ENCODE results near the gene SUMO4.

The SUMO4 gene

DNA sequence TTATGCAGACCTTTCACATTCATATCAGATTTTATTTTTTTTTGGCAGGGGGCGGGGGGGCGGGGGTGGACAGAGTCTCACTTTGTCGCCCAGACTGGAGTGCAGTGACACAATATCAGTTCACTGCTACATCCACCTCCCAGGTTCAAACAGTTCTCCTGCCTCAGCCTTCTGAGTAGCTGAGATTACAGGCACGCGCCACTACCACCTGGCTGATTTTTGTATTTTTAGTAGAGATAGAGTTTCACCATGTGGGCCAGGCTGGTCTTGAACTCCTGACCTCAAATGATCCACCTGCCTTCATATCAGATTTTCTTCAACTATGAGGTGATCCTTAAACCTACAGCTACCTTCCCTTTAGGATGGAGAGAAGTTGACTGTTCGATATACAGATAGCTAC is 8.0 kb upstream of the SUMO4 start:
- Histone ChIP-seq H3K27ac (ENCODE audit: low read depth, low read length) (no peak overlapping the region), H3K4me3 (ENCODE audit: low read depth, low read length) (no peak overlapping the region), H3K27me3 (ENCODE audit: control insufficient read depth, insufficient read depth, low read length) (no peaks in the 10 kb centered on the region), H3K9ac (ENCODE audit: low read depth, low read length) (no peak overlapping the region), H3K4me1 (ENCODE audit: control insufficient read depth, insufficient read depth, low read length) (peaks cover 4% of the 10 kb centered on the region; the same call in 1 of the 2 replicates), H3K36me3 (ENCODE audit: control insufficient read depth, insufficient read depth, low read length) (peaks cover 13% of the 10 kb centered on the region), H3K9me3 (ENCODE audit: control insufficient read depth, insufficient read depth, low read length) (no peaks in the 10 kb centered on the region)

DNA sequence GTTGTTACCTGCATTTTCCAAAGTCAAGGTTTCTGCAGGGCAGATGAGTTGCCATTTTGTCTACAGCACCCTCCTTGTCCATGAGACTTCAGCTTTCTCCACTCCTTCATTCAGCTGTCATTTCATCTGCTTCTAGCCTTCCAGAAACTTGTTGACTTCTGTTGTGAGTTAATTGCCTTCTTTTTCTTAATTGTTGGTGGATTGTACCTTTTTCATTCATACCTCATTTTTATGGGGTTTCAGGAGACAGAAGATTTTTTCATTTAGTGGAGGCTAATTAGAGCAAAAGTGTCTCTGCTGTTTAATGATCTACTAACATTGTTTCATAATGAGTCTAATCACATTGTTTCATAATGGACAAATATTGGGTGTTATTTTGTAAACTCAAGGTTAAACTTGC is 7.5 kb upstream of the SUMO4 start:
- Histone ChIP-seq H3K27ac (ENCODE audit: low read depth, low read length) (no peak overlapping the region), H3K27me3 (ENCODE audit: control insufficient read depth, insufficient read depth, low read length) (no peaks in the 10 kb centered on the region), H3K36me3 (ENCODE audit: control insufficient read depth, insufficient read depth, low read length) (peaks cover 13% of the 10 kb centered on the region), H3K9ac (ENCODE audit: low read depth, low read length) (no peak overlapping the region), H3K4me3 (ENCODE audit: low read depth, low read length) (no peak overlapping the region), H3K9me3 (ENCODE audit: control insufficient read depth, insufficient read depth, low read length) (no peaks in the 10 kb centered on the region), H3K4me1 (ENCODE audit: control insufficient read depth, insufficient read depth, low read length) (peaks cover 4% of the 10 kb centered on the region; the same call in 1 of the 2 replicates)

DNA sequence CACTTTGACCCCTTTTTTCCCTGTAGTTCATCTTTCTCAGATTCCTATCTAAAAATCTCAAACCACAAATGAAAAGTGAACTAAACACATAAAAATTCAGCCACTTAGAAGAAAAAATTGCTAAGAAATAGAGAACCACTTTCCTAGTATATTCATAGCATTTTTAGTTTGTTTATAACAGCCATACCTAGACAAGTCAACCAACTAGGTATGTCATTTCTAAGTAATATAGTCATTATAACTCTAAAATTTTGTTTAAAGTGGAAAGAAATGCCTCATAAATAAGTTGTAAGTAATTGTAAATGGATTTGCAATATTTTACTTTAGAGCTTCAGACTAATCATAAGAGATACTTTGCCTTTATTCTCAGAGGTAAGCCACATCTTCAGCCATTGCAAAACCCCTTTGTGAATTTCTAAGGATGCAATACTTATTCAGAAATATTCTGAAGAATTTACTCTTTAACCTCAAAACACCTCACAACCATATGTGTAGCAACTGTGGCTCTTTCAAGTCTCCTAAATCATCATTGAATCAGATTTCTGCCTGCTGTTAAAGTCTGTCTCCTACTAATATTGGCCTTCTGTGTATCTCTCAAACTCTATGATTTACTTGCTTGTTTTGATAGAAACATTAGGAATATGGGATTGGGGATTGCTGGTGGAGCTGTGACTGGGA is 6.9 kb upstream of the SUMO4 start:
- Histone ChIP-seq H3K4me3 (ENCODE audit: low read depth, low read length) (no peak overlapping the region), H3K9me3 (ENCODE audit: control insufficient read depth, insufficient read depth, low read length) (no peaks in the 10 kb centered on the region), H3K36me3 (ENCODE audit: control insufficient read depth, insufficient read depth, low read length) (peaks cover 16% of the 10 kb centered on the region), H3K4me1 (ENCODE audit: control insufficient read depth, insufficient read depth, low read length) (peaks cover 4% of the 10 kb centered on the region; the same call in 1 of the 2 replicates), H3K27ac (ENCODE audit: low read depth, low read length) (no peak overlapping the region), H3K9ac (ENCODE audit: low read depth, low read length) (no peak overlapping the region), H3K27me3 (ENCODE audit: control insufficient read depth, insufficient read depth, low read length) (no peaks in the 10 kb centered on the region)

DNA sequence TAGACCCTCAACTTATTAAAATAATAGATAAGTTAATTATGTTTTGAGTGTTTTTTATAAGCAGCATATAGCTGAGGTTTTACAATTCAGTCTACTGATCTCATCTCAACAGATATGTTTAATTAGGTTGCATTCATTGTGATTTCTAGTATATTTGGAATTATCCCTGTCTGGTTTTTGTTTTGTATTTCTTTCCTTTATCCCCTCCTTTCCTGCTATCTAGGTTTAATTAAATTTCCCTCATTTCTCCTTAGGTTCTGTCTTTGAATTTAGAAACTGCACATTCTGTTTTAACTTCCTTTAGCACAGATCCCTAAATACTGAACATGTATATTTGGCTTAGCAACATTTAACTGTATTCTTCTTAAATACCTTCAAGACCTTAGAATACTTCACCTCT is 4.9 kb upstream of the SUMO4 start:
- H3K4me3 ChIP-seq (ENCODE audit: low read depth, low read length): no peak overlapping the region
- H3K27ac ChIP-seq (ENCODE audit: low read depth, low read length): no peak overlapping the region
- peaks cover 32% of the 10 kb centered on the region for H3K36me3 ChIP-seq (ENCODE audit: control insufficient read depth, insufficient read depth, low read length)
- H3K9ac ChIP-seq (ENCODE audit: low read depth, low read length): no peak overlapping the region
- no peaks in the 10 kb centered on the region for H3K9me3 ChIP-seq (ENCODE audit: control insufficient read depth, insufficient read depth, low read length)
- H3K4me1 ChIP-seq (ENCODE audit: control insufficient read depth, insufficient read depth, low read length): peaks cover 4% of the 10 kb centered on the region; the same call in 1 of the 2 replicates
- H3K27me3 ChIP-seq (ENCODE audit: control insufficient read depth, insufficient read depth, low read length): no peaks in the 10 kb centered on the region

DNA sequence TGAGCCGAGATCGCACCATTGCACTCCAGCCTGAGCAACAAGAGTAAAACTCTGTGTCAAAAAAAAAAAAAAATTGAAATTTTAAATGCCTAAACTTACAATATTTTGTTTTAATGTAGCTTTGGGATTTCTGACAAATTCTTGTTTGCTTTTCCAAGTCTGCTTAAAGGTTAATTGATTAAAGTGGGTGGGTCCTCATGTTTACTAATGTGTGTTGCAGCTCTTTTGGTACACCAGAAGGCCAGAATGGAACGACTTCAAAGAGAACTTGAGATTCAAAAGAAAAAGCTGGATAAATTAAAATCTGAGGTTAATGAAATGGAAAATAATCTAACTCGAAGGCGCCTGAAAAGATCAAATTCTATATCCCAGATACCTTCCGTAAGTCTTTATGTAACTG is 2.7 kb upstream of the SUMO4 start:
- Histone ChIP-seq H3K4me3 (ENCODE audit: low read depth, low read length) (no peak overlapping the region), H3K9ac (ENCODE audit: low read depth, low read length) (no peak overlapping the region), H3K27me3 (ENCODE audit: control insufficient read depth, insufficient read depth, low read length) (no peaks in the 10 kb centered on the region), H3K9me3 (ENCODE audit: control insufficient read depth, insufficient read depth, low read length) (no peaks in the 10 kb centered on the region), H3K36me3 (ENCODE audit: control insufficient read depth, insufficient read depth, low read length) (peaks cover 49% of the 10 kb centered on the region), H3K4me1 (ENCODE audit: control insufficient read depth, insufficient read depth, low read length) (peaks cover 4% of the 10 kb centered on the region; the same call in 1 of the 2 replicates), H3K27ac (ENCODE audit: low read depth, low read length) (no peak overlapping the region)

DNA sequence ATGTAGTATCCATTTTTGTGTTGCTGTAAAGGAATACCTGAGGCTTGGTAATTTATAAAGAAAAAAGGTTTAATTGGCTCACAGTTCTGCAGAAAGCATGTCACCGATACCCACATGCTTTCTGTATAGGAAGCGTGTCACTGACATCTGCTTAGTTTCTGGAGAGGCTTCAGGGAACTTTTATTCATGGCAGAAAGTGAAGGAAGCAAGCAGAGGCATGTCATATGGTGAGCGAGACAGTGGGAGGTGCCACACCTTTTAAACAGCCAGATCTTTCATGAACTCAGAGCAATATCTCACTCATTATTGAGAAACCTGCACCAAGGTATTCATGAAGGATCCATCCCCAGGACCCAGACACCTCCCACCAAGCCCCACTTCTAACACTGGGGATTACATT is 3.5 kb downstream of the SUMO4 start:
- peaks cover 65% of the 10 kb centered on the region for H3K36me3 ChIP-seq (ENCODE audit: control insufficient read depth, insufficient read depth, low read length)

DNA sequence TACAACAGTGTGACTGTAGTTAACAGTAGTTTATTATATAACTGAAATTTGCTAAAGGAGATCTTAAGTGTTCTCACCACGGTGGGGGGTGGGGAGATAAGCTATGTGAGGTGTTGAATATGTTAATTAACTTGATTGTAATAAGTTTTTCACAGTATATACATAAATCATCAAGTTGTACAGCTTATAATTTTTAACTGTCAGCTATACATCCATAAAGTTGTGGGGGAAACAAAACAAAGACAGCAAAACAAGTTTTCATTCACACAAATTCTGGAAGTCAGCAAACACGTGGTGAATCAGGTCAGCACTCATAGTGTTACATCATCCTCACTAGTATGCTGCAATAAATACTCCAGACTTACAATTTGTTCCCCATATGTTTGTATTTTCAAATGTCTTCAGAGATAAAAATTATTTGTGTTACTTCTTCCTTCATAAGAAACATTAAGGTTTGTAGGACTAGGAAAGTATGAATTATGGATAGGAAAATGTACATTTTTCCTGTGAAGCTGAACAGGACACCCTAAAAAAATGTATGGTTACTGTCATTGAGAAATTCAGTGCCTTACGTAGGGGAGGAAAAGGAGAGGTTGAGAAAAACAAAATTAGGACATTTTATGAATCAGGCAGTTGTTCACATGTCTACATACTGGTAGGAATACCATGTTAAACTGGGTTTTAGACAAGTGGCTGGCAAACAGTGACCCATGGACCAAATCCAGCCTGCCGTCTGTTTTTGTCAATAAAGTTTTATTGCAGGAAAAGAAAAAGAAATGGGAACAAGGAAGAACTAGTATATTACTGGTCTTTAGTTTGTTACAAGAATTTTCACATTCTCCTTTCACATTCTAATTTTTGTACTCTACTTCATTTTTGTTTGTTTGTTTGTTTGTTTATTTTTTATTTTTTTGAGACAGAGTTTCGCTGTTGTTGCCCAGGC is 6.0 kb downstream of the SUMO4 start:
- H3K4me1 ChIP-seq (ENCODE audit: control insufficient read depth, insufficient read depth, low read length): no peaks in the 10 kb centered on the region
- peaks cover 60% of the 10 kb centered on the region for H3K36me3 ChIP-seq (ENCODE audit: control insufficient read depth, insufficient read depth, low read length)
- no peak overlapping the region for H3K9ac ChIP-seq (ENCODE audit: low read depth, low read length)
- H3K27ac ChIP-seq (ENCODE audit: low read depth, low read length): no peak overlapping the region
- H3K27me3 ChIP-seq (ENCODE audit: control insufficient read depth, insufficient read depth, low read length): no peaks in the 10 kb centered on the region
- no peak overlapping the region for H3K4me3 ChIP-seq (ENCODE audit: low read depth, low read length)
- no peaks in the 10 kb centered on the region for H3K9me3 ChIP-seq (ENCODE audit: control insufficient read depth, insufficient read depth, low read length)

More for the DNA sequence above, 3.5 kb downstream of the SUMO4 start:
- H3K9me3 ChIP-seq (ENCODE audit: control insufficient read depth, insufficient read depth, low read length): no peaks in the 10 kb centered on the region
- H3K4me1 ChIP-seq (ENCODE audit: control insufficient read depth, insufficient read depth, low read length): no peaks in the 10 kb centered on the region
- H3K9ac ChIP-seq (ENCODE audit: low read depth, low read length): no peak overlapping the region
- H3K4me3 ChIP-seq (ENCODE audit: low read depth, low read length): no peak overlapping the region
- no peaks in the 10 kb centered on the region for H3K27me3 ChIP-seq (ENCODE audit: control insufficient read depth, insufficient read depth, low read length)
- no peak overlapping the region for H3K27ac ChIP-seq (ENCODE audit: low read depth, low read length)

DNA sequence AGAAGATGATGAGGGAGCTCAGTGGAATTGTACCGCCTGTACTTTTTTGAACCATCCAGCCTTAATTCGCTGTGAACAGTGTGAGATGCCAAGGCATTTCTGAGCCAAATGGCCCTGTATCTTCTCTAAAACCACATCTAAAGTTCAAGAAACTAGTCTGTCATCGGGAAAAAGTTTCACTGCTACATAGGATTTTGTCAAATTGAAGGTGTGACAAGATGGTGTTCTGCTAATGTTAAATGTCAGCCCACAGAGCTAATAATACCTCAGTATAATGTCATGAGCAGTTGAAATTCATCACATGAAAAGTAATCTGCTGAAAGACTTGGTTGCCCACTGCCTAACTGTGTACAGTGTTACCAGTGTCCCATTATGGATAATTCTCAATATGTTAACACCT is 9.6 kb downstream of the SUMO4 start:
- Histone ChIP-seq H3K27ac (ENCODE audit: low read depth, low read length) (no peak overlapping the region), H3K36me3 (ENCODE audit: control insufficient read depth, insufficient read depth, low read length) (peaks cover 34% of the 10 kb centered on the region)

DNA sequence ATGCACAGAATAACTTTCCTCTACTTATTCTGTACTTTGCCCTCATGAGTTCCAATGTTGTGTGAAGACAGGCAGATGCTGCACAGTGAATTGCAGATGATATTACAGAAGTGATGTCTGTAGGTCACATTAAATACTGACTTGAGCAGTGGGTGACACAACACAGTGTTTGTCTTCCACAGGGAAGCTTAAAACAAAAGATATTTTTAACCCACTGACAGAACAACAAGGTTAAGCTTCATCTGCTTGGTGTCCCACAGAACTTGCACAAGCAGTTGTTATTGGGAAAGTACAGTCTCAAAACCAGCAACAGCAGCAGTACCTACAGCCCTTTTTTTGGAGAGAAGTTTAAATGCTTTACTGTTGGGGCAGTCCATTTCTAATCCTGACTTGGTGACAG is 10.5 kb downstream of the SUMO4 start:
- Histone ChIP-seq H3K4me1 (ENCODE audit: control insufficient read depth, insufficient read depth, low read length) (no peaks in the 10 kb centered on the region), H3K4me3 (ENCODE audit: low read depth, low read length) (no peak overlapping the region), H3K36me3 (ENCODE audit: control insufficient read depth, insufficient read depth, low read length) (peaks cover 26% of the 10 kb centered on the region), H3K9me3 (ENCODE audit: control insufficient read depth, insufficient read depth, low read length) (no peaks in the 10 kb centered on the region), H3K9ac (ENCODE audit: low read depth, low read length) (no peak overlapping the region), H3K27ac (ENCODE audit: low read depth, low read length) (no peak overlapping the region), H3K27me3 (ENCODE audit: control insufficient read depth, insufficient read depth, low read length) (no peaks in the 10 kb centered on the region)

More for the DNA sequence above, 9.6 kb downstream of the SUMO4 start:
- no peaks in the 10 kb centered on the region for H3K9me3 ChIP-seq (ENCODE audit: control insufficient read depth, insufficient read depth, low read length)
- no peaks in the 10 kb centered on the region for H3K27me3 ChIP-seq (ENCODE audit: control insufficient read depth, insufficient read depth, low read length)
- H3K4me1 ChIP-seq (ENCODE audit: control insufficient read depth, insufficient read depth, low read length): no peaks in the 10 kb centered on the region
- no peak overlapping the region for H3K4me3 ChIP-seq (ENCODE audit: low read depth, low read length)
- no peak overlapping the region for H3K9ac ChIP-seq (ENCODE audit: low read depth, low read length)

DNA sequence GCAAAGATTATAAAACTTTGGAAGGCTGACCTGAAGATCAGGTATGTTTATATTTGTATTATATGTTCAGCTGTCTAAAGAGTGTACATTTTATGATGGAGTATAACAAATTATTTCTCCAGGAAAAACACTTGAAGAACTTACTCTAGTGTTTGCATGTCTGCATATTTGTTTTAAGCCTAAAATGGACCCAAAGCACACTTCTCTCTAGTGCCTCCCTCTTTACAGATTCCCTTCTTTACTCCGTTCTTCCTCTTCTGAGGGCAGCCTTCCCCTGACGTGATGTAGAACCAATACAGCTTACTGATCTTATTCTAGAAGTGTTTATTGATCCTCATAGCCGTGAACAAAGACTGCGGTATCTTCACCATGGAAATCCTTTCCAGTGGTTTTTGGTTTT is 13.9 kb downstream of the SUMO4 start:
- peaks cover 23% of the 10 kb centered on the region for H3K36me3 ChIP-seq (ENCODE audit: control insufficient read depth, insufficient read depth, low read length)
- no peaks in the 10 kb centered on the region for H3K27me3 ChIP-seq (ENCODE audit: control insufficient read depth, insufficient read depth, low read length)
- no peaks in the 10 kb centered on the region for H3K9me3 ChIP-seq (ENCODE audit: control insufficient read depth, insufficient read depth, low read length)
- H3K9ac ChIP-seq (ENCODE audit: low read depth, low read length): no peak overlapping the region
- no peak overlapping the region for H3K27ac ChIP-seq (ENCODE audit: low read depth, low read length)
- no peak overlapping the region for H3K4me3 ChIP-seq (ENCODE audit: low read depth, low read length)
- no peaks in the 10 kb centered on the region for H3K4me1 ChIP-seq (ENCODE audit: control insufficient read depth, insufficient read depth, low read length)

DNA sequence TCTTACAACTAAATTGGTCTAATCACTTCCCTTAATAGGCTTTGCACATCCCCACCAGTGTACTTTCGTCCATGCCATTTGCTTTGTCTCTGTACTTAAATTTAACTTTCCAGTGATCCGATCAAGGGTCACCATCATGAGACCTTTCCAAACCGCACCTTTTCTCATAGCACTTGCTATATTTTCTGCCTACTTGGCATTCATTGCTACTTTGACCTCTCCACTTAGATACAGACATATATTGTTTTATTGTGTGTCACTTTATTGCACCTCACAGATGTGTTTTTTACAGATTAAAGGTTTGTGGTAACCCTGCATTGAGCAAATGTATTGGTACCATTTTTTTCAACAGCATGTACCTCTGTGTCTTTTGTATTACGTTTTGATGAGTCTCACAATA is 14.8 kb downstream of the SUMO4 start:
- no peaks in the 10 kb centered on the region for H3K4me1 ChIP-seq (ENCODE audit: control insufficient read depth, insufficient read depth, low read length)
- H3K9ac ChIP-seq (ENCODE audit: low read depth, low read length): no peak overlapping the region
- H3K27ac ChIP-seq (ENCODE audit: low read depth, low read length): no peak overlapping the region
- no peak overlapping the region for H3K4me3 ChIP-seq (ENCODE audit: low read depth, low read length)
- peaks cover 15% of the 10 kb centered on the region for H3K36me3 ChIP-seq (ENCODE audit: control insufficient read depth, insufficient read depth, low read length)
- no peaks in the 10 kb centered on the region for H3K27me3 ChIP-seq (ENCODE audit: control insufficient read depth, insufficient read depth, low read length)
- H3K9me3 ChIP-seq (ENCODE audit: control insufficient read depth, insufficient read depth, low read length): no peaks in the 10 kb centered on the region
